HCT116 (cell line): Measurements from ENCODE around the gene NUDT16.

Source experiments
- CTCF ChIP-seq, 3 experiments: fragments of 200-600 bp in 1 of 3; sonication (generic) in 1 of 3; IDR thresholded peaks in 2 of 3; conservative IDR thresholded peaks in 1 of 3; 2 replicates each; pipeline ENCODE4 v1.5.1; 2012 to 2017; ENCODE audit warnings: low read depth in 2 of 3, low read length in 2 of 3, antibody characterized with exemption in 1 of 3, borderline replicate concordance in 1 of 3, control low read depth in 1 of 3, mild to moderate bottlenecking in 1 of 3, mixed read lengths in 1 of 3, mixed run types in 1 of 3, moderate library complexity in 1 of 3; ENCODE audit not compliant: insufficient read depth in 1 of 3
- EZH2 ChIP-seq: fragments of 200-600 bp; sonication (generic); IDR thresholded peaks from 2 replicates; pipeline ENCODE4 v1.6.1; 2017; ENCODE audit warnings: antibody characterized with exemption, mixed run types
- EZH2phosphoT487 ChIP-seq: fragments of 200-600 bp; IDR thresholded peaks from 2 replicates; pipeline ENCODE4 v1.6.1; 2018; ENCODE audit warnings: antibody characterized with exemption, borderline replicate concordance
- FOSL1 ChIP-seq: IDR thresholded peaks from 2 replicates; pipeline ENCODE4 v1.6.1; 2012; ENCODE audit warnings: low read depth
- JUND ChIP-seq: IDR thresholded peaks from 2 replicates; pipeline ENCODE4 v1.6.1; 2012
- POLR2A ChIP-seq: IDR thresholded peaks from 2 replicates; pipeline ENCODE4 v1.7.0; 2011; ENCODE audit warnings: borderline replicate concordance; ENCODE audit not compliant: insufficient read depth, insufficient read length; ENCODE audit errors: extremely low read depth
- POLR2AphosphoS5 ChIP-seq: IDR thresholded peaks from 2 replicates; pipeline ENCODE4 v1.6.1; 2011; ENCODE audit warnings: mild to moderate bottlenecking, low read depth, low read length, moderate library complexity
- RAD21 ChIP-seq: IDR thresholded peaks from 2 replicates; pipeline ENCODE4 v1.6.1; 2012; ENCODE audit warnings: low read depth, mild to moderate bottlenecking
- ZBTB33 ChIP-seq: IDR thresholded peaks from 2 replicates; pipeline ENCODE4 v1.6.1; 2011; ENCODE audit warnings: mild to moderate bottlenecking, low read length, moderate library complexity; ENCODE audit not compliant: insufficient replicate concordance; ENCODE audit errors: extremely low read depth
- ZFX ChIP-seq: fragments of 450-650 bp; IDR thresholded peaks from 2 replicates; pipeline ENCODE4 v1.6.1; 2017
- ZNF274 ChIP-seq: fragments of 200-500 bp; sonication (Bioruptor generic); IDR thresholded peaks from 2 replicates; pipeline ENCODE4 v1.6.1; 2014; ENCODE audit warnings: mild to moderate bottlenecking, low read depth, low read length, inconsistent platforms

GRCh38 chr3:131360191-131360755 lies 21.3 kb upstream of the NUDT16 start:
- TF ChIP-seq ZNF274, result no peak
- TF ChIP-seq CTCF (IDR thresholded peaks at IDR 0.05 in 2 of 3, conservative IDR thresholded peaks at IDR 0.05 in 1 of 3; ENCODE audit: borderline replicate concordance in 1 of 3, insufficient read depth in 1 of 3, low read depth in 2 of 3, low read length in 2 of 3), result no peak
- TF ChIP-seq EZH2phosphoT487, result no peak
- TF ChIP-seq JUND, result no peak
- TF ChIP-seq FOSL1, result no peak
- TF ChIP-seq RAD21, result no peak
- TF ChIP-seq ZBTB33, result no peak
- TF ChIP-seq POLR2AphosphoS5, result no peak
- TF ChIP-seq EZH2, result no peak
- no peak for TF ChIP-seq POLR2A
- no peak for TF ChIP-seq ZFX
